ENCODE data around the gene MFSD8. TPM values are rescaled to one million over a fixed set of nuclear protein-coding genes. Genes with fewer than 3 reads are reported as not detected.

MFSD8 gene
- total RNA-seq, 1 experiment from 2014 or later, result 24.0 TPM

- no peak overlapping the region for H2BK20ac ChIP-seq (ENCODE audit: low read depth, low read length, poor library complexity, severe bottlenecking)
- no peak overlapping the region for H2BK12ac ChIP-seq (ENCODE audit: insufficient read length, low read depth, low read length)
- no peaks in the 10 kb centered on the region for H3K23me2 ChIP-seq (ENCODE audit: insufficient read length, low read depth, low read length, poor library complexity, severe bottlenecking)
- H4K8ac ChIP-seq (replicated peaks; ENCODE audit: insufficient read length, low read depth, low read length), result no peak overlapping the region
- DNase-seq, result no peak
- WGBS (ENCODE audit: extremely low coverage, insufficient read length, low lambda C conversion rate), result no CpG with 5 or more reads among the region's 3 CpGs
- no peak overlapping the region for H3K27ac Mint-ChIP-seq
- no peak overlapping the region for H3T11ph ChIP-seq (ENCODE audit: low read length)
- no peaks in the 10 kb centered on the region for H4K20me1 ChIP-seq (ENCODE audit: control insufficient read depth, insufficient read depth, insufficient read length)
- H3K4me2 ChIP-seq (ENCODE audit: insufficient read depth, insufficient read length, low read length), result no peak overlapping the region
- H3K36me3 Mint-ChIP-seq (ENCODE audit: insufficient read depth in 1 of 3, low read depth in 3 of 3), result peaks cover 4 to 13% (median 4%) of the 10 kb centered on the region in 3 experiments
- H3K4ac ChIP-seq (ENCODE audit: low read depth, low read length), result no peak overlapping the region
- H3K4me3 Mint-ChIP-seq, result no peak overlapping the region
- H3K9me3 Mint-ChIP-seq, result no peaks in the 10 kb centered on the region; a peak in 1 of 5 replicates
- no peak overlapping the region for H3K18ac ChIP-seq (ENCODE audit: insufficient read length, low read depth, low read length)
- H3K27ac ChIP-seq (ENCODE audit: insufficient read length, low read depth, low read length), result no peak overlapping the region
- no peaks in the 10 kb centered on the region for H3K27me3 Mint-ChIP-seq (ENCODE audit: low read depth)
- H3K9ac ChIP-seq (ENCODE audit: extremely low read depth, insufficient read length, low read length), result no peak overlapping the region
- TF ChIP-seq, protein P1, sequence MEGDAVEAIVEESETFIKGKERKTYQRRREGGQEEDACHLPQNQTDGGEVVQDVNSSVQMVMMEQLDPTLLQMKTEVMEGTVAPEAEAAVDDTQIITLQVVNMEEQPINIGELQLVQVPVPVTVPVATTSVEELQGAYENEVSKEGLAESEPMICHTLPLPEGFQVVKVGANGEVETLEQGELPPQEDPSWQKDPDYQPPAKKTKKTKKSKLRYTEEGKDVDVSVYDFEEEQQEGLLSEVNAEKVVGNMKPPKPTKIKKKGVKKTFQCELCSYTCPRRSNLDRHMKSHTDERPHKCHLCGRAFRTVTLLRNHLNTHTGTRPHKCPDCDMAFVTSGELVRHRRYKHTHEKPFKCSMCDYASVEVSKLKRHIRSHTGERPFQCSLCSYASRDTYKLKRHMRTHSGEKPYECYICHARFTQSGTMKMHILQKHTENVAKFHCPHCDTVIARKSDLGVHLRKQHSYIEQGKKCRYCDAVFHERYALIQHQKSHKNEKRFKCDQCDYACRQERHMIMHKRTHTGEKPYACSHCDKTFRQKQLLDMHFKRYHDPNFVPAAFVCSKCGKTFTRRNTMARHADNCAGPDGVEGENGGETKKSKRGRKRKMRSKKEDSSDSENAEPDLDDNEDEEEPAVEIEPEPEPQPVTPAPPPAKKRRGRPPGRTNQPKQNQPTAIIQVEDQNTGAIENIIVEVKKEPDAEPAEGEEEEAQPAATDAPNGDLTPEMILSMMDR (conservative IDR thresholded peaks at IDR 0.05), result no peak
- H3K27me3 ChIP-seq (ENCODE audit: insufficient read depth, low read length), result no peaks in the 10 kb centered on the region
- no peak overlapping the region for H2BK15ac ChIP-seq (ENCODE audit: low read depth, low read length)
- no peaks in the 10 kb centered on the region for H3K4me1 ChIP-seq (ENCODE audit: insufficient read depth, low read length)
- H3K79me2 ChIP-seq (ENCODE audit: insufficient read depth, low read length), result no peaks in the 10 kb centered on the region
- H3K4me1 Mint-ChIP-seq, result no peaks in the 10 kb centered on the region
- no peak overlapping the region for H2BK120ac ChIP-seq (ENCODE audit: low read depth, low read length, poor library complexity, severe bottlenecking)
- H3K14ac ChIP-seq (ENCODE audit: insufficient read depth, low read length), result no peak overlapping the region
- no peak overlapping the region for H2AK5ac ChIP-seq (ENCODE audit: insufficient read length, low read length)
- no peak overlapping the region for H2BK5ac ChIP-seq (ENCODE audit: insufficient read length, low read length)
- no peaks in the 10 kb centered on the region for H3K79me1 ChIP-seq (ENCODE audit: insufficient read depth, low read depth, low read length, poor library complexity, severe bottlenecking)
- no peak overlapping the region for H3K23ac ChIP-seq (ENCODE audit: insufficient read length, low read depth, low read length)
- H3K56ac ChIP-seq (ENCODE audit: insufficient read length, low read depth, low read length), result no peak overlapping the region
- no peak overlapping the region for H2AFZ ChIP-seq (ENCODE audit: low read length)
- no peak overlapping the region for H4K5ac ChIP-seq (ENCODE audit: insufficient read length, low read depth, low read length)
- no peaks in the 10 kb centered on the region for H3K9me3 ChIP-seq (ENCODE audit: control insufficient read depth, low read depth, low read length)
- H4K91ac ChIP-seq (ENCODE audit: insufficient read length, low read depth, low read length), result no peak overlapping the region
Observed at GRCh38 chr4:127920521-127920920, 44.5 kb downstream of the MFSD8 start.

Data from H9 (cell line).